ENCODE results near the gene SCN1B.
"Not testable (repeated sequence)": the region's sequence is repeated elsewhere in the genome, so short reads cannot be mapped to it uniquely, and the experiment has no call there.

SCN1B gene

GRCh38 chr19:35014774-35015173 is 15.5 kb upstream of the SCN1B start:
- intact Hi-C loops (cut with DNase I); DNase-seq: not testable (repeated sequence)

- DNase-seq, result no peak
- intact Hi-C loops (cut with DNase I), result no loop called here
Observed at GRCh38 chr19:35015270-35015953, 14.9 kb upstream of the SCN1B start.

GRCh38 chr19:35015954-35016351 is 14.3 kb upstream of the SCN1B start:
- intact Hi-C loops (cut with DNase I), result no loop called here
- DNase-seq, result no peak

GRCh38 chr19:35017507-35017906 is 12.8 kb upstream of the SCN1B start:
- intact Hi-C loops (cut with DNase I), result no loop called here
- no peak for DNase-seq

GRCh38 chr19:35018379-35018778 is 11.9 kb upstream of the SCN1B start:
- intact Hi-C loops (cut with DNase I), result no loop called here
- no peak for DNase-seq

GRCh38 chr19:35019144-35019543 is 11.1 kb upstream of the SCN1B start:
- no peak for DNase-seq
- intact Hi-C loops (cut with DNase I), result no loop called here

- peak in 1 of 10 donors; percentile 67 for DNase-seq
- intact Hi-C loops (cut with DNase I), result no loop called here
Observed at GRCh38 chr19:35021016-35021415, 9.3 kb upstream of the SCN1B start.

- intact Hi-C loops (cut with DNase I), result no loop called here
Observed at GRCh38 chr19:35021596-35021995, 8.7 kb upstream of the SCN1B start.

GRCh38 chr19:35022460-35022859 is 7.8 kb upstream of the SCN1B start:
- no peak for DNase-seq
- intact Hi-C loops (cut with DNase I), result no loop called here

More at GRCh38 chr19:35021596-35021995, 8.7 kb upstream of the SCN1B start:
- peak in 1 of 10 donors; percentile 70 for DNase-seq

- DNase-seq, result peak in 1 of 10 donors; percentile 74
- intact Hi-C loops (cut with DNase I), result no loop called here
Observed at GRCh38 chr19:35023428-35023827, 6.8 kb upstream of the SCN1B start.

- intact Hi-C loops (cut with DNase I), result no loop called here
- no peak for DNase-seq
Observed at GRCh38 chr19:35024095-35024494, 6.2 kb upstream of the SCN1B start.

- no peak for DNase-seq
- intact Hi-C loops (cut with DNase I), result no loop called here
Observed at GRCh38 chr19:35025969-35026368, 4.3 kb upstream of the SCN1B start.

- intact Hi-C loops (cut with DNase I), result no loop called here
- no peak for DNase-seq
Observed at GRCh38 chr19:35026418-35026817, 3.9 kb upstream of the SCN1B start.

- intact Hi-C loops (cut with DNase I), result no loop called here
- DNase-seq, result no peak
Observed at GRCh38 chr19:35027009-35027408, 3.3 kb upstream of the SCN1B start.

GRCh38 chr19:35027851-35028599 is 2.2 kb upstream of the SCN1B start:
- DNase-seq, result no peak
- intact Hi-C loops (cut with DNase I), result no loop called here

- intact Hi-C loops (cut with DNase I); DNase-seq: not testable (repeated sequence)
Observed at GRCh38 chr19:35028600-35028885, 1.7 kb upstream of the SCN1B start.

GRCh38 chr19:35029275-35029736 is 964 bp upstream of the SCN1B start:
- intact Hi-C loops (cut with DNase I); DNase-seq: not testable (repeated sequence)

GRCh38 chr19:35029737-35030256 is 473 bp upstream of the SCN1B start:
- DNase-seq, result peak in 1 of 10 donors; percentile 72
- intact Hi-C loops (cut with DNase I), result no loop called here

GRCh38 chr19:35031072-35031881 is 1.0 kb downstream of the SCN1B start:
- peak in 7 of 10 donors; percentile 44 to 92 (median 59) for DNase-seq
- intact Hi-C loops (cut with DNase I), result no loop called here

GRCh38 chr19:35032356-35032865 is 2.1 kb downstream of the SCN1B start:
- intact Hi-C loops (cut with DNase I), result no loop called here
- no peak for DNase-seq

All from posterior cingulate gyrus (tissue), 11 donors.